Testis (tissue), 2 donors: ENCODE results near the gene LRRC26.

Experiments
- POLR2A ChIP-seq: fragments of 450-650 bp; IDR thresholded peaks from one replicate; pipeline ENCODE4 v1.6.1; 2017; ENCODE audit warnings: antibody characterized with exemption, mild to moderate bottlenecking, moderate library complexity
- TF ChIP-seq, protein P1 (sequence below), 3 experiments: fragments of 450-650 bp in 2 of 3; fragments of 200-600 bp in 1 of 3; sonication (generic) in 1 of 3; IDR thresholded peaks; one replicate each; pipeline ENCODE4 v1.5.1; 2016 to 2019; ENCODE audit warnings: antibody characterized with exemption in 3 of 3, mild to moderate bottlenecking in 2 of 3, moderate library complexity in 1 of 3

DNA sequence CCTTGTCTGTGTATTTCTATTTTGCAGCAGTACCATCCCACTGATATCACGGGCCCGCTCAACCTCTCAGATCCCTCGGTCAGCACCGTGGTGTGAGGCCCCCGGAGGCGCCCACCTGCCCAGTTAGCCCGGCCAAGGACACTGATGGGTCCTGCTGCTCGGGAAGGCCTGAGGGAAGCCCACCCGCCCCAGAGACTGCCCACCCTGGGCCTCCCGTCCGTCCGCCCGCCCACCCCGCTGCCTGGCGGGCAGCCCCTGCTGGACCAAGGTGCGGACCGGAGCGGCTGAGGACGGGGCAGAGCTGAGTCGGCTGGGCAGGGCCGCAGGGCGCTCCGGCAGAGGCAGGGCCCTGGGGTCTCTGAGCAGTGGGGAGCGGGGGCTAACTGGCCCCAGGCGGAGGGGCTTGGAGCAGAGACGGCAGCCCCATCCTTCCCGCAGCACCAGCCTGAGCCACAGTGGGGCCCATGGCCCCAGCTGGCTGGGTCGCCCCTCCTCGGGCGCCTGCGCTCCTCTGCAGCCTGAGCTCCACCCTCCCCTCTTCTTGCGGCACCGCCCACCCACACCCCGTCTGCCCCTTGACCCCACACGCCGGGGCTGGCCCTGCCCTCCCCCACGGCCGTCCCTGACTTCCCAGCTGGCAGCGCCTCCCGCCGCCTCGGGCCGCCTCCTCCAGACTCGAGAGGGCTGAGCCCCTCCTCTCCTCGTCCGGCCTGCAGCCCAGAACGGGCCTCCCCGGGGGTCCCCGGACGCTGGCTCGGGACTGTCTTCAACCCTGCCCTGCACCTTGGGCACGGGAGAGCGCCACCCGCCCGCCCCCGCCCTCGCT is 1.9 kb downstream of the LRRC26 start:
- no peak for TF ChIP-seq POLR2A
- TF ChIP-seq, protein P1, sequence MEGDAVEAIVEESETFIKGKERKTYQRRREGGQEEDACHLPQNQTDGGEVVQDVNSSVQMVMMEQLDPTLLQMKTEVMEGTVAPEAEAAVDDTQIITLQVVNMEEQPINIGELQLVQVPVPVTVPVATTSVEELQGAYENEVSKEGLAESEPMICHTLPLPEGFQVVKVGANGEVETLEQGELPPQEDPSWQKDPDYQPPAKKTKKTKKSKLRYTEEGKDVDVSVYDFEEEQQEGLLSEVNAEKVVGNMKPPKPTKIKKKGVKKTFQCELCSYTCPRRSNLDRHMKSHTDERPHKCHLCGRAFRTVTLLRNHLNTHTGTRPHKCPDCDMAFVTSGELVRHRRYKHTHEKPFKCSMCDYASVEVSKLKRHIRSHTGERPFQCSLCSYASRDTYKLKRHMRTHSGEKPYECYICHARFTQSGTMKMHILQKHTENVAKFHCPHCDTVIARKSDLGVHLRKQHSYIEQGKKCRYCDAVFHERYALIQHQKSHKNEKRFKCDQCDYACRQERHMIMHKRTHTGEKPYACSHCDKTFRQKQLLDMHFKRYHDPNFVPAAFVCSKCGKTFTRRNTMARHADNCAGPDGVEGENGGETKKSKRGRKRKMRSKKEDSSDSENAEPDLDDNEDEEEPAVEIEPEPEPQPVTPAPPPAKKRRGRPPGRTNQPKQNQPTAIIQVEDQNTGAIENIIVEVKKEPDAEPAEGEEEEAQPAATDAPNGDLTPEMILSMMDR (IDR thresholded peaks at IDR 0.05), result no peak
